ENCODE results near the gene SMARCD3.

GRCh38 chr7:151226875-151227782 is 21.4 kb downstream of the SMARCD3 start, which contains the start of gene ABCF2:
- TF ChIP-seq SUZ12 (IDR thresholded peaks at IDR 0.05; ENCODE audit: extremely low read depth, insufficient read depth, insufficient read length) (no peak), ZNF274 (IDR thresholded peaks at IDR 0.05; ENCODE audit: low read depth, low read length) (no peak)
